K562 (cell line): ENCODE data around the gene PIK3C2B. TPM values are rescaled to one million over a fixed set of nuclear protein-coding genes. Genes with fewer than 3 reads are reported as not detected.

Source experiments
- GATA2 ChIP-seq: sonication (generic); formaldehyde crosslinking; IDR thresholded peaks from 2 replicates; pipeline ENCODE4 v1.4.0; 2020; ENCODE audit warnings: mild to moderate bottlenecking, missing genetic modification reagents
- HSF4 ChIP-seq: fragments of 250-450 bp; sonication (Bioruptor Pico); IDR thresholded peaks from 2 replicates; pipeline ENCODE4 v2.1.2; 2022; ENCODE audit warnings: mild to moderate bottlenecking, moderate library complexity, borderline replicate concordance
- MAX ChIP-seq: sonication (generic); formaldehyde crosslinking; IDR thresholded peaks from 2 replicates; pipeline ENCODE4 v1.9.0; 2022; ENCODE audit warnings: mild to moderate bottlenecking, missing genetic modification reagents
- MEIS2 ChIP-seq: fragments of 450-650 bp; IDR thresholded peaks from 2 replicates; pipeline ENCODE4 v1.6.1; 2014; ENCODE audit warnings: mild to moderate bottlenecking; ENCODE audit not compliant: partially characterized antibody
- RAD21 ChIP-seq, 2 experiments: fragments of 250-450 bp in 1 of 2; fragments of 450-650 bp in 1 of 2; sonication (Bioruptor Pico) in 1 of 2; formaldehyde crosslinking in 1 of 2; IDR thresholded peaks in 1 of 2; conservative IDR thresholded peaks in 1 of 2; 2 replicates each; pipeline versions ENCODE4 v1.4.0 to v1.8.0; 2020 to 2022; ENCODE audit warnings: mild to moderate bottlenecking in 2 of 2, moderate library complexity in 1 of 2
- RFX7 ChIP-seq: fragments of 250-450 bp; sonication (Bioruptor Pico); IDR thresholded peaks from 2 replicates; pipeline ENCODE4 v1.5.1; 2021; ENCODE audit warnings: mild to moderate bottlenecking
- TCFL5 ChIP-seq: fragments of 250-450 bp; sonication (Bioruptor Pico); conservative IDR thresholded peaks from 2 replicates; pipeline ENCODE4 v1.6.1; 2021; ENCODE audit warnings: mild to moderate bottlenecking, moderate library complexity, matching md5 sums
- TEAD4 ChIP-seq, 2 experiments: sonication (generic) in 1 of 2; formaldehyde crosslinking in 1 of 2; IDR thresholded peaks; 2 replicates each; pipeline versions ENCODE4 v1.6.1 to v1.8.0; 2012 to 2022; ENCODE audit warnings: borderline replicate concordance in 1 of 2, inconsistent platforms in 1 of 2, low read length in 1 of 2, mild to moderate bottlenecking in 1 of 2, missing genetic modification reagents in 1 of 2
- ZBTB34 ChIP-seq: fragments of 250-450 bp; sonication (Bioruptor Pico); IDR thresholded peaks from 2 replicates; pipeline ENCODE4 v1.8.0; 2021; ENCODE audit warnings: mild to moderate bottlenecking, moderate library complexity
- ZFP36 ChIP-seq: fragments of 150-350 bp; IDR thresholded peaks from 2 replicates; pipeline ENCODE4 v1.6.1; 2018; ENCODE audit warnings: low read length, low read depth; ENCODE audit not compliant: partially characterized antibody
- polyA plus RNA-seq, 8 experiments: library from polyadenylated mRNA; depleted of rRNA in 4 of 8; stranded (reverse) in 5 of 8; unstranded in 3 of 8; fragments of >200 nt; fragmentation: Nextera tagmentation in 2 of 8; fragmentation: Illumina TruSeq in 1 of 8; extraction: Ambion mirVana in 2 of 8; extraction: Trizol in 1 of 8; gene quantifications; 2 replicates each; pipeline versions ENCODE4 v1.2.1 to v1.2.3, GENCODE V29; 2011 to 2014; ENCODE audit warnings: inconsistent platforms in 1 of 8, missing spikeins in 1 of 8
- total RNA-seq, 7 experiments: library from RNA; depleted of rRNA in 6 of 7; stranded (reverse); fragments of >200 nt in 6 of 7; fragmentation: Illumina TruSeq in 2 of 7; extraction: Trizol in 2 of 7; gene quantifications; 2 replicates each; pipeline versions ENCODE4 v1.2.1 to v1.2.3, GENCODE V29; 2011 to 2021; ENCODE audit warnings: low replicate concordance in 1 of 7

The PIK3C2B gene
- total and polyA plus RNA-seq, 9 of the 15 experiments (the other 6 are each of a cell fraction or from before 2014, with no cell fraction given), result 0.10 to 2.9 (median 0.72) TPM

GRCh38 chr1:204462229-204462561 lies 32.4 kb downstream of the PIK3C2B start (continued):
- TF ChIP-seq ZBTB34, result no peak
- TF ChIP-seq MAX (CRISPR knock-in tag), result no peak
- TF ChIP-seq RFX7 (CRISPR knock-in tag), result no peak
- no peak for TF ChIP-seq ZFP36
- TF ChIP-seq MEIS2, result no peak
- TF ChIP-seq RAD21 (CRISPR knock-in tag; conservative IDR thresholded peaks at IDR 0.05 in 1 of 2, IDR thresholded peaks at IDR 0.05 in 1 of 2), result no peak
- no peak for TF ChIP-seq TCFL5
- TF ChIP-seq GATA2 (CRISPR knock-in tag), result peak; percentile 36; the same call in 1 of the 2 replicates
- no peak for TF ChIP-seq HSF4 (CRISPR knock-in tag)
- peak; percentile 29; the same call in 1 of the 2 replicates for TF ChIP-seq TEAD4 (IDR thresholded peaks at IDR 0.05; ENCODE audit: low read length)
- no peak for TF ChIP-seq TEAD4 (CRISPR knock-in tag; IDR thresholded peaks at IDR 0.05; ENCODE audit: borderline replicate concordance)
